ENCODE data around the gene NAPSA.
"Not testable (repeated sequence)": the region's sequence is repeated elsewhere in the genome, so short reads cannot be mapped to it uniquely, and the experiment has no call there.

NAPSA gene

GRCh38 chr19:50365434-50366306 is at the start of gene NAPSA:
Gene NAPSA, minus strand, starts transcription at chr19:50365639. Its CDS starts 18 bp downstream, at chr19:50365621.
- DNase-seq: no peak

DNA sequence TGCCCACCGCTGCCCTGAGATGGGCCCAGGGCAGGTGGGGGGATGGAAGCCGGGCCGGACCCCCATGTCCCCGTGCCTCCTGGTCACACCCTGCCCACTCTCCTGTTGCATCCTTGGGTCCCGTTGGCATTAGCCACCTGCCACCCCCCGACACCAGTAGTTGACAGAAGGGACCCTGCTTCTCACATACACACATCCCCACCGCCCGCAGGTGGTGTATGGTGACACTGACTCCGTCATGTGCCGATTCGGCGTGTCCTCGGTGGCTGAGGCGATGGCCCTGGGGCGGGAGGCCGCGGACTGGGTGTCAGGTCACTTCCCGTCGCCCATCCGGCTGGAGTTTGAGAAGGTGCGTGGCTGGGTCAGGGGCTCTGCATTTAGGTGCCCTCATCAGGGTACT is 48.1 kb upstream of the NAPSA start:
- DNase-seq: no peak

DNA sequence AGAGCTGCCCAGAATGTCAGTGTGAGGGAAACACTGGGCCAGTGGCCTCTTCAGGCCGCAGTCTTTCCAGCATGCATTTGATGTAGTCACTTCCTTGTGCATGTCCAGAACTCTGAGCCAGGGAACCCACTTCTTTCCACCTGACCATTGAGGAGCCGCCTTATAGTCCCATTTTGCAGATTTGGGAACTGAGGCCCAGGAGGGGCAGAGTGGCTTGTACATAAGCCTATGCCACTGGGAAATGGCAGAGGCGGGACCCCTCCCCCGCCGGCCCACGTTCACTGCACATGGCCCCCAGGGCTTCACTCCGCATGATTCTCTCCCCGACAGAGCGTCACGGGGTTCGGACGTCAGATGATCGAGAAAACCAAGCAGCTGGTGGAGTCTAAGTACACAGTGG is 47.7 kb upstream of the NAPSA start:
- no peak for DNase-seq

DNA sequence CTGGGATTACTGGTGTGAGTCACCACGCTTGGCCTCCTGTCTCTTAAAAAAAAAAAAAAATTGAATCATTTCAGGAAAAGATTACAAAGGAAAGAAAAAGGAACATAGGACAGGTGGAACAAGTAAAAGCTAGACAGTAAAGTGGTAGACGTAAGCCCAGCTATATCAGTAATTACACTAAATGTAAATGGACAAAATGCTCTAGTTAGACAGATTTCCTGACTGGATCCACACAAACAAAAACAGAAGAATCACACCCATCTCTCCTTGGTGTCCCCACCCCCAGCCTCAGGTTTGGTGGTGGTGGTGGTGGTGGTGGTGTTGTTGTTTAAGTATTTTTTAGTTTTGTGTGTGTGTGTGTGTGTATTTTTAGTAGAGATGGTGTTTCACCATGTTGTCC is 47.0 kb upstream of the NAPSA start:
- DNase-seq: no peak

GRCh38 chr19:50410109-50410508 is 44.7 kb upstream of the NAPSA start:
- no peak for DNase-seq

- DNase-seq: no peak
Observed at GRCh38 chr19:50409347-50409746, 43.9 kb upstream of the NAPSA start.

GRCh38 chr19:50406829-50407228 is 41.4 kb upstream of the NAPSA start:
- DNase-seq: no peak

GRCh38 chr19:50406156-50406820 is 40.8 kb upstream of the NAPSA start:
- DNase-seq: no peak

- DNase-seq: no peak
Observed at GRCh38 chr19:50402544-50403301, 37.3 kb upstream of the NAPSA start.

DNA sequence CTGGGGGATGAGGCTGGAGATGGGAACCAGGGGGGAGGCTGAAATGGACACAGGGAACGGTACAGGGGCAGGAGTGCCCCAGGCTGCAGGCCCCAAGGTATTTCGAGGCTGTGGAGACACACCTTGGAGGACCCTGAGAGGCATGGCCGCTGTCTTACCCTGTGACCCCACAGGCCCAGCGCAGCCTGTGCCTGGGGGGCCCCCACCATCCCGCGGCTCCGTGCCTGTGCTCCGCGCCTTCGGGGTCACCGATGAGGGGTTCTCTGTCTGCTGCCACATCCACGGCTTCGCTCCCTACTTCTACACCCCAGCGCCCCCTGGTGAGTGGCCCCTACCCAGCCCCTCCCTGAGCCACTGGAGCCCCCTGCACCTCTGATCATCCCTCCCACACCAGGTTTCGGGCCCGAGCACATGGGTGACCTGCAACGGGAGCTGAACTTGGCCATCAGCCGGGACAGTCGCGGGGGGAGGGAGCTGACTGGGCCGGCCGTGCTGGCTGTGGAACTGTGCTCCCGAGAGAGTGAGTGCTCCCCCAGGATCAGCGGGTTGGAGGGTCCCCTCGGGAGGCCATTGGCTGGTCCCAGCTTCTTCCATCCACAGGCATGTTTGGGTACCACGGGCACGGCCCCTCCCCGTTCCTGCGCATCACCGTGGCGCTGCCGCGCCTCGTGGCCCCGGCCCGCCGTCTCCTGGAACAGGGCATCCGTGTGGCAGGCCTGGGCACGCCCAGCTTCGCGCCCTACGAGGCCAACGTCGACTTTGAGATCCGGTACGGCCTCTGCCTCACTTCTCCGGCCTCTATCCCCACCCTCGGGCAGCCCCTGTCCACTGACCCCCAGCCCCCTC is 36.4 kb upstream of the NAPSA start:
- DNase-seq: no peak

DNA sequence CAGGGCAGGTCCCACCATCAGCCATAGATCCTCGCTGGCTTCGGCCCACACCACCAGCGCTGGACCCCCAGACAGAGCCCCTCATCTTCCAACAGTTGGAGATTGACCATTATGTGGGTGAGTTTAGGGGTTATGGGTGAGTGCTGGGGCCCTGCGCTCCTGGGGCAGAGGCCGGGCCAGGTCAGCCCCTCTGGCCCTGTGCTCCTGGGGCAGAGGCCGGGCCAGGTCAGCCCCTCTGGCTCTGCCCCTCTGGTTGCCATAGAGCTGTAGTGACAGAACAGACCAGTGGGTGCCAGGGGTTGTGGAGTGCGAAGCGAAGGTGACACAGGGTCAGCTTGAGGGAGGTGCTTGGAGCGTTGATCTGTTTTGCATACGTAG is 33.9 kb upstream of the NAPSA start:
- no peak for DNase-seq

DNA sequence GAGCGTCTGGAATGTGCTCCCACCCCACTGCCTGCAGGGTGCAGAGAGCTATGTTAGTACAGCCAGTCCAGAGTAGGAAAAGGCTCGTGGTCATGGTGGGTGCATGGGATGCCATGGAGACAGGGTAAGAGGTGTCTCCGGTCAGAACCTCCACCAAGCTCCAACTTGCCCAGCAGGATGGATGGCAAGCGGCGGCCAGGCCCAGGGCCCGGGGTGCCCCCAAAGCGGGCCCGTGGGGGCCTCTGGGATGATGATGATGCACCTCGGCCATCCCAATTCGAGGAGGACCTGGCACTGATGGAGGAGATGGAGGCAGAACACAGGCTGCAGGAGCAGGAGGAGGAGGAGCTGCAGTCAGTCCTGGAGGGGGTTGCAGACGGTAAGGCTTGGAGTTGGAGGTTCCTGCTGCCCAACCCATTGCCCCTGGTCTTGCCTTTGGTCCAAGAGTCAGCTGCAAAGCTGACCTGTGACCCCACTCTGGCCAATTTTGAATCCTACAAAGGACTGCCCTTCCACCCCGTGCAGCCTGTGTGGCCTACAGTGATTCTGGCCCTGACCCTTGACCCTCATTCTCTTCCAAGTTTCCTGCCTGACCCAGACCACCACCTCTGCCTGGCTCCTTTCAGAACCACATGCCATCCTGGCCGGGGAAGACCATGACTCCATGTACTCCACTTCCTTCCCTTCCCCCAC is 33.4 kb upstream of the NAPSA start:
- DNase-seq: no peak

GRCh38 chr19:50394017-50394416 is 28.6 kb upstream of the NAPSA start:
- DNase-seq: no peak

- DNase-seq: no peak
Observed at GRCh38 chr19:50393589-50393988, 28.1 kb upstream of the NAPSA start.

DNA sequence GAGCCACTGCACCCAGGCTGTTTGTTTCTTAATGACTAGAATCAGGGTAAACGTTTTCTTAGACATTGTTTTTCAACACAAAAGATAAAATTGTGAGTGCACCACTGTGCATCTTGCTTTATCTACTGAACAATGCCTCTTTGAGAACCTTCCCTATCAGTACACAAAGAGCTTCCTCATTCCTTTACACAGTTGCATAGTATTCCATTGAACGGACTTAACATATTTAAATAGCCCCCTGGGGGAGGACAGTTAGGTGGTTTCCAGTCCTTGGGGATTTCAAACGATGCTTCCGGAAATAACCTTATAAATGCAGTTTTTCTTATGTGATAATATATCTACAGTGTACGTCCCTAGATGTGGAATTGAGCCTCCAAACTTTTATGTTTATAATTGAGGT is 27.3 kb upstream of the NAPSA start:
- DNase-seq: no peak

GRCh38 chr19:50390952-50391351 is 25.5 kb upstream of the NAPSA start:
- not testable (repeated sequence) for DNase-seq

- not testable (repeated sequence) for DNase-seq
Observed at GRCh38 chr19:50390295-50390694, 24.9 kb upstream of the NAPSA start.

- no peak for DNase-seq
Observed at GRCh38 chr19:50387868-50388245, 22.4 kb upstream of the NAPSA start.

DNA sequence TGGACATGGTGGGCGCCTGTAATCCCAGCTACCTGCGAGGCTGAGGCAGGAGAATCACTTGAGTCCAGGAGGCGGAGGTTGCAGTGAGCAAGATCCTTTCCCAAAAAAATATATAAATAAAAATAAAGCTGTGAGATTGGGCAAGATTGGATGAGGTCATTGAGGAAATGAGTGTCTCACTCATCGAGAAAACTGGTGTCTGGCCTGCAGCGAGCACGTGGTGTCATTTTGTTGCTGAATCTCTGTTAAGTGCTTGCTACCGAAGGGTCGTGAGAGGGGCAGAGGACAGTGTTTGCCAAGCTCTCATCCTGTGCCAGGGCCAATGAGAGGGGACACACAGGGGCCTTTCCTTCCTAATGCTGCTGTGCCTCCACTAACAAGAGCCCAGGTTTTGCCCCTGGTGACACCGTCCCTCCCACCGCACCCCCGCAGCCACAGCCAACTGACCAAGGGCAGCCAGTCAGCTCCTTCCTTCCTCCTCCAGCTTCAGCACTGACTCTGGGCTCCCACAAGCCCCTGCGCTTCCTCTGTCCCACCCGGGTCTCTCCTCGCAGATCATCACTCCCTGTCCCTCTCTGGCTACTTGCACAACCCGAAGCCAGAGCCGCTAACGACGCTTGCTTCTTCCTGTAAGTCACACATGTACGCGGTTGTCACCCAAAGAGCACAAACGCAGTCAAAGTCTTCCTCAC is 21.9 kb upstream of the NAPSA start:
- no peak for DNase-seq

GRCh38 chr19:50384685-50385535 is 19.5 kb upstream of the NAPSA start:
- no peak for DNase-seq
